Measurements from ENCODE around the gene PDHX.

GRCh38 chr11:35031346-35031745 lies 114.9 kb downstream of the PDHX start:
- TF ChIP-seq CTCF (IDR thresholded peaks at IDR 0.05) (no peak), POLR2AphosphoS5 (IDR thresholded peaks at IDR 0.05; ENCODE audit: low read depth, low read length) (no peak), REST (IDR thresholded peaks at IDR 0.05; ENCODE audit: insufficient read depth in 1 of 2, low read depth in 2 of 2, low read length in 1 of 2) (no peak), TCF7L2 (IDR thresholded peaks at IDR 0.05; ENCODE audit: low read depth, low read length) (no peak), SIN3A (IDR thresholded peaks at IDR 0.05; ENCODE audit: borderline replicate concordance, insufficient read depth, low read depth, low read length) (no peak)

Measured in Panc1 (cell line).